ENCODE measurements around the gene HIF1A.

DNA sequence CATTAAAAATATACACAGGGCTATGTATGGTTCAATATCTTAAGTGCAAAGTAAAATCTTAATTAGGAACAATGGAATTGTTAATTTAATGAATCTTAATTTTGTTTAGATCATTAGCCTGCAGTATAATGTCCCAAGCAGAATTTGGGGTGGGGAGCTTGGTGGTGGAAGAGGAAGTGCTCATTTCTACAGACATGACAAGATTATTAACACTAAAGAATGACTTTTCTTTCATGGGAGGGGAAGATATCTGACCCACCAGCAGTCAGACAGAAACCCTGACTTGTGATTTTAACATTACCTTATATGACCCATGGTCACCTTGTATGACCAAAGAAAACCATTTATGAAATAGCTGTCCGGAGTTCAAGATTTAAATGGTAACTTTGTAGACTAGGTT, 41.3 kb upstream of the HIF1A start:
- no peak for TF ChIP-seq RB1 (IDR thresholded peaks at IDR 0.05; ENCODE audit: borderline replicate concordance)
- no peak for TF ChIP-seq EP300 (IDR thresholded peaks at IDR 0.05; ENCODE audit: borderline replicate concordance in 1 of 2, control insufficient read depth in 1 of 2, low read depth in 2 of 2, low read length in 2 of 2)
- TF ChIP-seq TAF1 (IDR thresholded peaks at IDR 0.05; ENCODE audit: borderline replicate concordance, low read depth, low read length): no peak
- TF ChIP-seq CBFB (IDR thresholded peaks at IDR 0.05; ENCODE audit: low read depth): no peak

Data from GM12878 (cell line).